HepG2 (cell line): Measurements from ENCODE around the gene ARL14EP. TPM values are rescaled to one million over a fixed set of nuclear protein-coding genes. Genes with fewer than 3 reads are reported as not detected.

Source experiments
- ATAC-seq: fragments of 200-7000 bp; cut with Tn5 transposase; 3 replicates; pipeline ENCODE4 v1.9.1; 2020; ENCODE audit warnings: mild to moderate bottlenecking, moderate library complexity
- BruUV-seq: library from RNA; stranded (reverse); fragments of 400-500 nt; replicated peaks from 2 replicates; lab custom pipeline; 2021; lab: Mats Ljungman, UMichigan
- CTCF ChIA-PET: fragments of 300-600 bp; formaldehyde crosslinking; extraction: SDS; loops from one replicate; lab custom pipeline; 2021; ENCODE audit warnings: low total read pairs, inconsistent platforms, low intra/inter-chr PET ratio; lab: Yijun Ruan, JAX
- POLR2A ChIA-PET: fragments of 350-600 bp; sonication (Branson Sonifier 250); formaldehyde crosslinking; loops from one replicate; lab custom pipeline; 2020; ENCODE audit warnings: antibody characterized with exemption, inconsistent platforms; lab: Yijun Ruan, JAX
- DNase-seq: peaks from one replicate; pipeline ENCODE4 v3.0.0-alpha.2; 2015; ENCODE audit warnings: low spot score
- FAIRE-seq: peaks from 3 replicates; lab custom pipeline; 2011; peaks lifted over from hg19 to GRCh38; lab: Jason Lieb, UNC
- H2AFZ ChIP-seq: one replicate; pipeline ENCODE4 v1.6.1; 2011; ENCODE audit warnings: low read length, inconsistent platforms
- H3K27ac ChIP-seq: fragments of 300-600 bp; 3 replicates; pipeline ENCODE4 v1.8.0; 2011; ENCODE audit warnings: mixed run types, mild to moderate bottlenecking, mixed read lengths, low read length, inconsistent platforms; ENCODE audit not compliant: insufficient read depth; ENCODE audit errors: extremely low read length
- H3K27me3 ChIP-seq, 2 experiments: fragments of 200-600 bp in 1 of 2; 2 replicates in 1 of 2; 3 replicates in 1 of 2; pipeline versions ENCODE4 v1.6.0 to v1.8.0; 2011; ENCODE audit warnings: low read length in 2 of 2, mild to moderate bottlenecking in 2 of 2, moderate library complexity in 2 of 2, inconsistent platforms in 1 of 2; ENCODE audit not compliant: insufficient read depth in 2 of 2, control insufficient read depth in 1 of 2
- H3K36me3 ChIP-seq, 2 experiments: fragments of 200-600 bp in 1 of 2; replicated peaks in 1 of 2; 2 replicates in 1 of 2; 3 replicates in 1 of 2; pipeline versions ENCODE4 v1.5.1 to v1.8.0; 2011; ENCODE audit warnings: low read length in 2 of 2, inconsistent platforms in 1 of 2; ENCODE audit not compliant: insufficient read depth in 2 of 2, control insufficient read depth in 1 of 2
- H3K4me1 ChIP-seq: 2 replicates; pipeline ENCODE4 v1.5.1; 2012; ENCODE audit warnings: low read length, inconsistent platforms; ENCODE audit not compliant: insufficient read depth
- H3K4me2 ChIP-seq: 2 replicates; pipeline ENCODE4 v1.6.0; 2011; ENCODE audit warnings: low read depth, low read length, inconsistent platforms
- H3K4me3 ChIP-seq, 3 experiments: fragments of 200-600 bp in 1 of 3; sonication (generic), shearing (Covaris generic) in 1 of 3; replicated peaks in 1 of 3; 2 replicates each; pipeline ENCODE4 v1.5.1; 2011 to 2016; ENCODE audit warnings: low read length in 3 of 3, inconsistent platforms in 2 of 3, low read depth in 2 of 3, mild to moderate bottlenecking in 2 of 3, control low read depth in 1 of 3, mixed read lengths in 1 of 3; ENCODE audit not compliant: insufficient read depth in 1 of 3
- H3K79me2 ChIP-seq: one replicate; pipeline ENCODE4 v1.6.1; 2011; ENCODE audit warnings: low read length, inconsistent platforms; ENCODE audit not compliant: insufficient read depth
- H3K9ac ChIP-seq: 2 replicates; pipeline ENCODE4 v1.6.0; 2011; ENCODE audit warnings: mild to moderate bottlenecking, low read depth, low read length, inconsistent platforms; ENCODE audit not compliant: insufficient read depth
- H3K9me3 ChIP-seq: 2 replicates; pipeline ENCODE4 v1.5.1; 2012; ENCODE audit warnings: mild to moderate bottlenecking, low read length
- H4K20me1 ChIP-seq: 2 replicates; pipeline ENCODE4 v1.6.0; 2011; ENCODE audit warnings: inconsistent platforms, mild to moderate bottlenecking, low read length, moderate library complexity; ENCODE audit not compliant: insufficient read depth
- CHCHD3 ChIP-seq: sonication (generic); formaldehyde crosslinking; IDR thresholded peaks from 2 replicates; pipeline ENCODE4 v1.8.0; 2022; ENCODE audit warnings: mild to moderate bottlenecking, missing genetic modification reagents, moderate library complexity
- CSRNP2 ChIP-seq: sonication (generic); formaldehyde crosslinking; conservative IDR thresholded peaks from 2 replicates; pipeline ENCODE4 v1.8.0; 2022; ENCODE audit warnings: low read depth, missing genetic modification reagents
- ELK4 ChIP-seq: sonication (generic); formaldehyde crosslinking; IDR thresholded peaks from 2 replicates; pipeline ENCODE4 v1.9.0; 2021; ENCODE audit warnings: missing genetic modification reagents, borderline replicate concordance
- HMGXB3 ChIP-seq: sonication (generic); formaldehyde crosslinking; IDR thresholded peaks from 2 replicates; pipeline ENCODE4 v1.4.0; 2020; ENCODE audit warnings: missing genetic modification reagents, borderline replicate concordance
- MAFG ChIP-seq: sonication (generic); formaldehyde crosslinking; IDR thresholded peaks from 2 replicates; pipeline ENCODE4 v1.5.1; 2020; ENCODE audit warnings: mild to moderate bottlenecking, missing genetic modification reagents
- ZKSCAN1 ChIP-seq: fragments of 150-350 bp; IDR thresholded peaks from 2 replicates; pipeline ENCODE4 v1.6.1; 2014; ENCODE audit warnings: low read length
- ZNF441 ChIP-seq: sonication (generic); formaldehyde crosslinking; IDR thresholded peaks from 2 replicates; pipeline ENCODE4 v1.7.0; 2021; ENCODE audit warnings: missing genetic modification reagents, borderline replicate concordance
- ZNF460 ChIP-seq: sonication (generic); formaldehyde crosslinking; IDR thresholded peaks from 2 replicates; pipeline ENCODE4 v1.5.1; 2020; ENCODE audit warnings: missing genetic modification reagents, mild to moderate bottlenecking, borderline replicate concordance
- ZNF564 ChIP-seq: sonication (generic); formaldehyde crosslinking; IDR thresholded peaks from 2 replicates; pipeline ENCODE4 v1.8.1; 2023; ENCODE audit warnings: mild to moderate bottlenecking, missing genetic modification reagents
- ZNF674 ChIP-seq: sonication (generic); formaldehyde crosslinking; IDR thresholded peaks from 2 replicates; pipeline ENCODE4 v1.5.0; 2020; ENCODE audit warnings: low read depth, mild to moderate bottlenecking, missing genetic modification reagents
- ZNF691 ChIP-seq: sonication (generic); formaldehyde crosslinking; IDR thresholded peaks from 2 replicates; pipeline ENCODE4 v1.4.0; 2020; ENCODE audit warnings: missing genetic modification reagents, low read depth, mild to moderate bottlenecking, borderline replicate concordance
- ZNF724P ChIP-seq: sonication (generic); formaldehyde crosslinking; IDR thresholded peaks from 2 replicates; pipeline ENCODE4 v1.8.0; 2022; ENCODE audit warnings: missing genetic modification reagents, borderline replicate concordance
- ZNF772 ChIP-seq: sonication (generic); formaldehyde crosslinking; IDR thresholded peaks from 2 replicates; pipeline ENCODE4 v1.5.0; 2020; ENCODE audit warnings: mild to moderate bottlenecking, missing genetic modification reagents
- ZNF878 ChIP-seq: sonication (generic); formaldehyde crosslinking; IDR thresholded peaks from 2 replicates; pipeline ENCODE4 v1.8.1; 2023; ENCODE audit warnings: mild to moderate bottlenecking, missing genetic modification reagents, moderate library complexity
- WGBS: methylation state at CpG from one replicate; pipeline ENCODE4 v1.1.6; 2017; ENCODE audit warnings: low lambda C conversion rate; 5-methylcytosine and 5-hydroxymethylcytosine counted together
- in situ Hi-C: cut with HindIII; loops from 2 replicates; pipeline ENCODE4 v1.10.0; 2017; ENCODE audit warnings: low pct_unique_long_range_greater_than_20kb; ENCODE audit not compliant: extremely low pct_ligation_motif_present
- intact Hi-C: fragments of 100-400 bp; cut with micrococcal nuclease; formaldehyde crosslinking; loops from one replicate; pipeline ENCODE4 v1.10.0; 2022; ENCODE audit not compliant: unreplicated experiment
- polyA plus RNA-seq, 8 experiments: library from polyadenylated mRNA; depleted of rRNA in 3 of 8; stranded (reverse) in 7 of 8; unstranded in 1 of 8; fragments of >200 nt; fragmentation: Illumina TruSeq in 4 of 8; extraction: Trizol in 4 of 8; gene quantifications; 2 replicates each; pipeline versions ENCODE4 v1.2.1 to v1.2.3, GENCODE V29; 2011 to 2016; ENCODE audit warnings: low read depth in 4 of 8, missing spikeins in 1 of 8, mixed read lengths in 1 of 8; ENCODE audit not compliant: insufficient read depth in 1 of 8
- total RNA-seq, 5 experiments: library from RNA; depleted of rRNA; stranded (reverse); fragments of >200 nt; fragmentation: Illumina TruSeq; extraction: Trizol; gene quantifications; 2 replicates each; pipeline ENCODE4 v1.2.3, GENCODE V29; 2016; ENCODE audit warnings: low read depth in 1 of 5

The ARL14EP gene
- total and polyA plus RNA-seq, 2 of the 13 experiments (the other 11 are each of a cell fraction or from before 2014, with no cell fraction given): 9.8 to 15.4 TPM

- Histone ChIP-seq H4K20me1 (no peaks in the 10 kb centered on the region), H3K9ac (no peak overlapping the region), H3K4me2 (no peak overlapping the region), H3K36me3 (no peaks in the 10 kb centered on the region), H3K79me2 (no peaks in the 10 kb centered on the region), H3K9me3 (no peaks in the 10 kb centered on the region), H2AFZ (no peak overlapping the region), H3K4me3 (no peak overlapping the region), H3K27ac (no peak overlapping the region), H3K4me1 (no peaks in the 10 kb centered on the region), H3K27me3 (no peaks in the 10 kb centered on the region; a peak in 2 of 5 replicates)
- POLR2A ChIA-PET: no interaction called here
- 51% methylated on average over 3 of the region's 3 CpGs for WGBS
- TF ChIP-seq ZKSCAN1 (no peak), ZNF564 (no peak), ELK4 (CRISPR knock-in tag) (no peak), ZNF441 (CRISPR knock-in tag) (no peak), ZNF691 (CRISPR knock-in tag) (no peak), ZNF724P (CRISPR knock-in tag) (no peak), ZNF878 (CRISPR knock-in tag) (no peak), ZNF460 (CRISPR knock-in tag) (no peak), CSRNP2 (CRISPR knock-in tag) (no peak), MAFG (no peak), HMGXB3 (CRISPR knock-in tag) (no peak), CHCHD3 (CRISPR knock-in tag) (no peak), ZNF772 (CRISPR knock-in tag) (no peak), ZNF674 (no peak)
- ATAC-seq (no peak), FAIRE-seq (no peak), DNase-seq (no peak)
- intact Hi-C loops (no loop called here), in situ Hi-C loops (no loop called here)
- BruUV-seq: no TSS peak
- CTCF ChIA-PET: no interaction called here
These were observed 43.1 kb downstream of the ARL14EP start for GRCh38 chr11:30365793-30366517.
